Brain microvascular endothelial cell (primary cell): ENCODE measurements around the gene TMIGD3.

Source experiments
- DNase-seq: peaks from one replicate; pipeline ENCODE4 v3.0.0-alpha.2; 2020
- H3K27ac ChIP-seq: fragments of 250-450 bp; sonication (Bioruptor Pico); 2 replicates; pipeline ENCODE4 v1.5.1; 2020; ENCODE audit warnings: mild to moderate bottlenecking, moderate library complexity
- H3K27me3 ChIP-seq: fragments of 250-450 bp; sonication (Bioruptor Pico); replicated peaks from 2 replicates; pipeline ENCODE4 v1.5.1; 2020; ENCODE audit warnings: mild to moderate bottlenecking
- H3K36me3 ChIP-seq: fragments of 250-450 bp; sonication (Bioruptor Pico); replicated peaks from 2 replicates; pipeline ENCODE4 v1.5.1; 2020; ENCODE audit warnings: mild to moderate bottlenecking
- H3K4me3 ChIP-seq: 2 replicates; pipeline ENCODE4 v1.5.1; 2011; ENCODE audit warnings: low read depth, mild to moderate bottlenecking, control low read depth, low read length, moderate library complexity
- CTCF ChIP-seq: IDR thresholded peaks from 2 replicates; pipeline ENCODE4 v1.5.1; 2011; ENCODE audit warnings: low read depth, mild to moderate bottlenecking, moderate library complexity, low read length, control low read depth, inconsistent platforms; ENCODE audit errors: missing control alignments
- in situ Hi-C: cut with HindIII; loops from 2 replicates; pipeline ENCODE4 v1.10.0; 2017; ENCODE audit warnings: low sequenced_read_pairs, low pct_ligation_motif_present

TMIGD3 gene

DNA sequence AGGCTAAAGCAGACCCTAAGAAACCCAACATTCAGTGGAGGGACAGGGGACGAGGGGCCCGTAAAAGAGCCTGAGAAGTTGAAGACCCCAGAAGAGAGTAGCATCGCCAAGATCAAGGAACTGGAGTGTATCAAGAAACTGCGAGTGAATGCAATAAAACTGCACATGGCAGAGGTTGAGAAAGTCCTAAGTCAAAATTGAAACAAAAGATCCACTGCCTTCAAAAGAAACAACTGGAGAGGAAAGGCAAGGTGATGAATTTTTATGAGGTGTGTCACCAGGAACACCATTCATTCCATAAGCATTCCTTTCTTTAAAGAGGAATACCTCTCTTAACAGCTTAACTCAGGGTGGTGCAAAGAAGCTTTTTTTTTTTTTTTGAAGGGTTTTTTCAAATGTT, 38.3 kb upstream of the TMIGD3 start:
- no peak for DNase-seq
- no peaks in the 10 kb centered on the region for H3K36me3 ChIP-seq
- no peak for TF ChIP-seq CTCF
- in situ Hi-C loops: no loop called here
- H3K4me3 ChIP-seq: no peak overlapping the region
- H3K27me3 ChIP-seq: no peaks in the 10 kb centered on the region
- no peak overlapping the region for H3K27ac ChIP-seq

GRCh38 chr1:111540928-111541327, 37.5 kb upstream of the TMIGD3 start:
- in situ Hi-C loops: no loop called here
- H3K27ac ChIP-seq: no peak overlapping the region
- no peak for DNase-seq
- no peak overlapping the region for H3K4me3 ChIP-seq
- no peaks in the 10 kb centered on the region for H3K36me3 ChIP-seq
- no peaks in the 10 kb centered on the region for H3K27me3 ChIP-seq
- no peak for TF ChIP-seq CTCF

GRCh38 chr1:111538343-111539025, 35.1 kb upstream of the TMIGD3 start:
- DNase-seq: peak; percentile 46
- no peaks in the 10 kb centered on the region for H3K36me3 ChIP-seq
- no peaks in the 10 kb centered on the region for H3K27me3 ChIP-seq
- in situ Hi-C loops: no loop called here
- no peak overlapping the region for H3K27ac ChIP-seq
- TF ChIP-seq CTCF: no peak
- no peak overlapping the region for H3K4me3 ChIP-seq

GRCh38 chr1:111535256-111536191, 32.1 kb upstream of the TMIGD3 start:
- no peak overlapping the region for H3K27ac ChIP-seq
- H3K36me3 ChIP-seq: no peaks in the 10 kb centered on the region
- no peaks in the 10 kb centered on the region for H3K27me3 ChIP-seq
- no peak for TF ChIP-seq CTCF
- no peak overlapping the region for H3K4me3 ChIP-seq
- in situ Hi-C loops: no loop called here
- DNase-seq: no peak

DNA sequence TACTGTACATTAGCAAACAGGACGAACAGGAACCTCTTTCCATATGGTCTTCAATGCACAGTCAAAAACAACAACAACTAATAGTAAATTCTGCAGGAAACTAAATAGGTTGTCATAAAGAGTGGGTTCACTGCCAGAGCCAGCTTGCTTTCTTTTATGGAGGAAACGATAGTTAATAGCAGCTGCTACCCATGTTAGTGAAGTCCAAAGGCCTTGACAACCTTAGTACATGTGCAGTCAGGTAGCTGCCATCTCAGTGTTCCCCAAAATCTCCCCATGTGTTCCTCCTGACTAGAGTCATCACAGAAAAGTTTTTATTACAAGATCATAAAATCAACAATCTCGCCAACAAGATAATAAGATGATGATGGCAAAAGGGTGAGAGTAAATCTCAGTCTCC, 16.6 kb upstream of the TMIGD3 start:
- H3K27ac ChIP-seq: no peak overlapping the region
- DNase-seq: no peak
- no peaks in the 10 kb centered on the region for H3K36me3 ChIP-seq
- in situ Hi-C loops: no loop called here
- no peak overlapping the region for H3K4me3 ChIP-seq
- H3K27me3 ChIP-seq: no peaks in the 10 kb centered on the region
- TF ChIP-seq CTCF: no peak
